NCI-H146 (cell line): Measurements from ENCODE around the gene TIAM2.

Experiments used
- DNase-seq: peaks from one replicate; lab custom pipeline; 2025; lab: John Stamatoyannopoulos, UW

Gene TIAM2

DNA sequence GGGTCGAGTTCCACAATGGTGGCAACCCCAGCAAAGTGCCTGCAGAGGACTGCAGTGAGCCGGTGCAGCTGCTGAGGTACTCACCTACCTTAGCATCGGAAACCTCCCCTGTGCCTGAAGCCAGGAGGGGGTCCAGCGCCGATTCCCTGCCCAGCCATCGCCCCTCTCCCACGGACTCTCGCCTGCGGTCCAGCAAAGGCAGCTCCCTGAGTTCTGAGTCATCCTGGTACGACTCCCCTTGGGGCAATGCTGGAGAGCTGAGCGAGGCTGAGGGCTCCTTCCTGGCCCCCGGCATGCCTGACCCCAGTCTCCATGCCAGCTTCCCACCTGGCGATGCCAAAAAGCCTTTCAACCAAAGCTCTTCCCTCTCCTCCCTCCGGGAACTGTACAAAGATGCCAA is 134.6 kb downstream of the TIAM2 start:
- no peak for DNase-seq

DNA sequence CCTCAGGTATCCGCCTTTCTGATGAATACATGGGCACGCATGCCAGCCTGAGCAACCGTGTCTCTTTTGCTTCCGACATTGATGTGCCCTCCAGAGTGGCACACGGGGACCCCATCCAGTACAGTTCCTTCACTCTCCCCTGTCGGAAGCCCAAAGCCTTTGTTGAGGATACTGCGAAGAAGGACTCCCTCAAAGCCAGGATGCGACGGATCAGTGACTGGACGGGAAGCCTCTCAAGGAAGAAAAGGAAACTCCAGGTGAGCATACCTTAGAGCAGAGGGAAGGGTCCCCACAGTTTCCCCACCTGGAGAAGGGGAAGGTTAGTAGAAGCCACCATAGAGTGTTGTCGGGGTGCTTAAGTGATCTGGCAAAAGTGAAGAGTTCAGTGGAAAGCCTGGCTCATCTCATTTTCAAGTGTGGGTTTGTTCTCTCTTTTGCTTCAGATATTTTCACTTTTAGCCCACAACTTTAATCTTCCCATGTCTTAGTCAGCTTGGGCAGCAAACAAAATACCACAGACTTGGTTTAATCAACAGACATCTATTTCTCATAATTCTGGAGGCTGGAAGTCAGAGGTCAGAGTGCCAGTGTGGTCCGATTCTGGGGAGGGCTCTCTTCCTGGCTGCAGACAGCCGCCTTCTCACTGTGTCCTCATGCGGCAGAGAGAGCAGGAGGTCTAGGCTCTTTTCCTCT is 135.2 kb downstream of the TIAM2 start:
- no peak for DNase-seq

DNA sequence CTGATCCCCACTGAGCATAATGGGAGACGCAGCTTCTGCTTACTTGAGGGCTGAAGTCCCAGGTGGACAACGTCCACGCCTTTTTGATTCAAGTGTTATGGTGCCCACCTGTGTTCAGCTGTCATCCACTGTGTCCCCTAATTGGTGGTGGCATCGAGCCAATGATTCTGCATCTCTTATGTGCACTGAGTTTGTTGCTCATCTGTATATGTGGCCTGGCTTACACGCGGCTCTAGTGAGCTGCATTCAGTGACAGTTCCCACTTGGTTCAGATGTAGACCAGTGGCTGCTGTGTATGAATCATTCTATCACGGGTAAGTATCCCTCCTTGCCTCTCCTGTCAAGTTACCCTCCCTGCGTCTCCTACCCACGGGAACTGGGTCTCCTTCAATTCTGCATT is 137.5 kb downstream of the TIAM2 start:
- DNase-seq, result peak; percentile 75

DNA sequence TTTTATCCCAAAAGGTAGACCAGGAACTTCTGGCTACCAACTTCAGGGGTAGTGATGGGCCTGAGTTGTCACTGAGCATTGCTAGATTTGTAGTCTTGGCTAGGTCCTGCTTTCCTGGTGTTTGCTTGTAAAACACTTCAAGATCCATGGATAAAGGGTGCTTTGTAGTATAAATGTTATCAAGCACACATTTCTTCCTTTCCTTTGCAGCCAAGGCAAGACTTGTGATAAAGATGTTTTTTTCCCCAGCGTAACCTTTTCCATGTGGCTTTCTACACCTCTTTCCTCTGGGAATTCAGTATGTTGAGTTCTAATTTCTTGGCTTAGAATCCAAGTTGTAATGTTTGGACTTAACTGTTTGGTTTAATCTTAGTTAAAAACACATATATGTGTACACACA is 145.9 kb downstream of the TIAM2 start:
- DNase-seq, result no peak

DNA sequence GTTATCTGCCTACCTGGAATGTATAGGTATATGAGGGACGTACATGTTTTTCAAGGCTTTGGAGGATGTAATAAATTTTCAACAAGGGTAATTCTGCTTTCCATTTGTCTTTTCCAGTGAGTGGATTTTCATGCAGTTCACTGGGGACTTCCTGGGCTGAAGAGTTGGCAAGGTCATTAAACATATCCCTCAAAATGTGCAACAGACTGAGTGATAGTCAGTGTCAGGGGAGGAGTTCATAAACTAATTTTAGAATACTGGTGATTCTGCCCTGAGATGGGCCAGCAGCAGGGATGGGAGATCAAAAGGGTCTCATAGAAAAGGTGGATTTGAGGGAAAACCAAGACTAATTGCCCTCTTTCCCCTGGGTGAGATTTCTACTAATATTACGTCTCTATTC is 146.4 kb downstream of the TIAM2 start:
- no peak for DNase-seq

DNA sequence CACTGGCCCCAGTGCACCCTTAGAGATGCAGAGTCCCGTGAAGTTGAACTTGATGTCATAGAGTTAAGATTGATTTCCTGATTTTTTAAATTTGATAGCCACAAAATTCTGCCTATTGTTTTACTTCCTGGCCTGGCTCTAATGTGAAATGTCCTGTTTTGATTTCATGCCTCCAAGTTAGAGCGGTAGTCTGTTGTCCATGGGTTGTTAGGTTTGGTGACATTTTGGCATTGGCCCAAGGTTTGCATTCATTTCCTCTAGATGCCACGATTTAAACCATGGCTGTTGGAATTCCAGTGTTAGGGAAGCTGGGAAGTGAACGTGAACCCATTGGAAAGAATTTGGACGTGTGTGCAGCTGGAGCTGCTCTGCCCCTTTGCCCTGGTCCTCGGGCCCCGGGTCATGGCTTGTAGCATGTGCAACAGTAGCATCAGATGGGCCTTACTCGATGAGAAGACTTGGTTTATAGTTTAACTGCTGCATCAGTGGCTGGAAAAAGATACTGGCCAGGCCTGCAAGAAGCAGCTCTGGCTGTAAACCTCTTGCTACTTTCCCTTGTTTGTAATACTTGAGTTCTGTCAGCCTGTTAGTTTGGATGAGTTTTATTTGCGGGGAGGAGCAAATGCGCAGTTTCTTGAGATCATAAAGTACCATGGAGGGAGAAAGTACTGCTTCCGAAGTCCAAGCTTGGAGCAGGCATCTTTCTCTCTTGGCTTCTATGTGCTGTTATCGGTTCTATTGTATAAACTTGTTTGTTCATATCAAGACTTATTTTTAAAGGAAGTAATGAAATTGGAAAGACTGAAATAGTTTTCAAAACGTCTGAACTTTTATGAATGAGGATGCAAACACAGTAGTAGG is 147.3 kb downstream of the TIAM2 start:
- DNase-seq, result no peak

DNA sequence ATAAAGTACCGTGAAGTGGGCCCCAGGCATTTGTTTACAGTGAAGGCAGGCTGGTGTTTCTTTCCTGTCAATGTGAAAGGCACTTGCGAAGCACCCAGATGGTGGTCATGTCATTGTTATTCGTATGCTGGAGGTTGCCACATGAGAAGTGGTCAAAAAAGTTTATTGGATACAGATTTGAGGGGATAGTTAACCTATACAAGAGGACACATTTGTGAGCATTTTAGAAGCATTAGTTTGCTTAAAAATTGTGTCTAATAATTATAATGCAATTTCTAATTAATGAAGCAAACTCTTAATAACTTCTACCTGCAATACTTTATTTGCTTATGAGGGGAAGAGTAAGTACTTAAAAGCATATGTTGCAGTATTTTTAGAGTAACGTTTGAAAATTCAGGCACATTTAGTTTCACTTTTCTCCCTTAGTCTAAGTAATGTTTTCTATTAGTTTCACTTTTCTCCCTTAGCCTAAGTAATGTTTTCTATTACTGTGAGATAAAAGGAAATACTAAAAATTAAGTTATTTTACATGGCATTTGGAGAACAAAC is 148.0 kb downstream of the TIAM2 start:
- no peak for DNase-seq

DNA sequence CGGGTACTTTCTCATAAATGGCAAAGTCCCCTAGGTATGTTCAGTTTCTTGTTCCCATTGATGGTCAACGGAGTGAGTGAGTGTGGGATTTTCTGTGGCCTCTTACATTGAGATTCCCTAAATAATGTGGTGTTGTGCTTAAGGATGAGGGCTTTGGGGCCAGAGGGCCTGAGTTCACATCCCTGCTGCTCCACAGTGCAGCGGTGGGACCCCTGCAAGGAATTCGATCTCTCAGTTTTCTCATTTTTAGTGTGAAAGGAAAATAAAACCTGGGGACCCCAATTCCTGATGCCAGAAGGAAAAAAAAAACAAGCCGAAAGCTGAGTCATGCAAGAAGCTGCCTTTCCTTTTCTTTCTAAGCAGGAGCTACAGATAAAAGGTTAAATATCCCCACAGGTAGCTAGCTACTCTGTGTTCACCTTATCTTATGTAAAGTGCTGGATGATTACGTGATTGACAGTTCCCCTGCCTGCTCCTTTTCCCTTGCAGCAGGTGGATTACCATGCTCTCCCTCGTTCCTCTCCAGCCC is 148.5 kb downstream of the TIAM2 start:
- DNase-seq, result no peak

DNA sequence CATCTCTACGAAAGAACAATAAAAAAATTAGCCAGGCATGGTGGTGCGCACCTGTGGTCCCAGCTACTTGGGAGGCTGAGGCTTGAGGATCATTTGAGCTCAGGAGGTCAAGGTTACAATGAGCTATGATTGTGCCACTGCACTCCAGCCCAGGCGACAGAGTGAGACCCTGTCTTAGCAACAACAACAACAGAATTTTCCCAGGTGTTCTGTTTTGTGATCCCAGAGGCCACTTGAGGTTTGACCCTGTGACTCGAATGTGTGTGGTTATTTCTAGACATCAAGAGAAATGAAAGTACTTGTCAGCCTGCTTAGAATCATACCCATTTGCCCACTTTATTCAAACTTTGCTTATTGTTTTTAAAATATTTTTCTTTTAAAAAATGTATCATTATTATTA is 151.1 kb downstream of the TIAM2 start:
- DNase-seq, result no peak

DNA sequence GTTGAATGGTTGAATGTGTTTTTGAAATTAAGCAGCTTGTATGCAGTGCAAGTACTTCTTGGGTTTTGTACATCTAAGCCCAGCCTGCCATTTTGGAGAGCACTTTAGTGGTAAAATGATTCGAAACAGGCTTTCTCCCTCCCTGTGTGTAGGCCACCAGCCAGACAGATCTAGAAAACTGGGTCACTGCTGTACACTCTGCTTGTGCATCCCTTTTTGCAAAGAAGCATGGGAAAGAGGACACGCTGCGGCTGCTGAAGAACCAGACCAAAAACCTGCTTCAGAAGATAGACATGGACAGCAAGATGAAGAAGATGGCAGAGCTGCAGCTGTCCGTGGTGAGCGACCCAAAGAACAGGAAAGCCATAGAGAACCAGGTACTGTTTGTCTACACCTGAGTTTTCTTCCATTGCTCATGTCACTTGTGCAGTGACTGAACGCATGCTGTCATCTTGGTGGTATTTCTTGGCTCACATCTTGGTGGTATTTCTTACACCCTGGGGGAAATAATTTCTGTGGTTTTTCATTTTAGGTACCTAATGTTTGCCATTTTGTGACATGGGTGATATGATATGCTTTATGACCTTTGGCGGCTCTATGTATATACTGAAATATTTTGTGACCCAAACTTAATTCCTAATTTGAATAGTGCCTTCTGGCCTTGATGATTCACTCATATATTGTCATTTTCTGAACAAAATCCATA is 153.0 kb downstream of the TIAM2 start:
- DNase-seq, result no peak

DNA sequence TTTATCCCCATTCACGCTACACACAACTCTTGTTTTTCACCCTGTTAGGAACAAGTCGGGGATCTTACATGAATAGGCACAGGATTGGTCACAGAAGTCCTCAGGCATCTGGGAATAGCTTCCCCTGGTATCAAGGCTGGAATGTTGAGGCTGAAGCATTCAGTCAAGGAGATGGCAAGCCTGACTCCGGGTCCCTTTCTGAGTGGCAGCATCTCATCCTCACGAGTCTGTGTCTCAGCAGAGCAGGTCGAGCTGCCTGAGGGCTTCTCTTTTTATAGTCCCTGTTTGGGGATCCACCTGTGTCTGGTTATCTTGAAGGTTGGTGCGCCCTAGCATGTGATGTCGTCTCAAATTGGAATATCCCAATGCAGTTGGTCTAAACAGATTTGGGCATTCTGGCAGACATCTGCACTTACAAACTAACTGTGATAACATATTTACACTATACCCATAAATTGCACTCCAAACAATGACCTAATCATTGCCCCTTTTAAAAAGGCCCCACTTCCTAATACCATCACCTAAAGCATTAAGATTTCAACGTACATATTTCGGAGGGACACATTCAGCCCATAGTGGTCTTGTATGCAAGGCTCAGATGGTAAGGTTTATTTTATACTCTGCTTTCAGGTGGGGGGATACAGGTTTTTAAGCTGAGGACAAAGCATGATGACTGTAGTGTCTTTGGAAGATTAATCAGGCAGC is 156.0 kb downstream of the TIAM2 start:
- DNase-seq, result no peak

DNA sequence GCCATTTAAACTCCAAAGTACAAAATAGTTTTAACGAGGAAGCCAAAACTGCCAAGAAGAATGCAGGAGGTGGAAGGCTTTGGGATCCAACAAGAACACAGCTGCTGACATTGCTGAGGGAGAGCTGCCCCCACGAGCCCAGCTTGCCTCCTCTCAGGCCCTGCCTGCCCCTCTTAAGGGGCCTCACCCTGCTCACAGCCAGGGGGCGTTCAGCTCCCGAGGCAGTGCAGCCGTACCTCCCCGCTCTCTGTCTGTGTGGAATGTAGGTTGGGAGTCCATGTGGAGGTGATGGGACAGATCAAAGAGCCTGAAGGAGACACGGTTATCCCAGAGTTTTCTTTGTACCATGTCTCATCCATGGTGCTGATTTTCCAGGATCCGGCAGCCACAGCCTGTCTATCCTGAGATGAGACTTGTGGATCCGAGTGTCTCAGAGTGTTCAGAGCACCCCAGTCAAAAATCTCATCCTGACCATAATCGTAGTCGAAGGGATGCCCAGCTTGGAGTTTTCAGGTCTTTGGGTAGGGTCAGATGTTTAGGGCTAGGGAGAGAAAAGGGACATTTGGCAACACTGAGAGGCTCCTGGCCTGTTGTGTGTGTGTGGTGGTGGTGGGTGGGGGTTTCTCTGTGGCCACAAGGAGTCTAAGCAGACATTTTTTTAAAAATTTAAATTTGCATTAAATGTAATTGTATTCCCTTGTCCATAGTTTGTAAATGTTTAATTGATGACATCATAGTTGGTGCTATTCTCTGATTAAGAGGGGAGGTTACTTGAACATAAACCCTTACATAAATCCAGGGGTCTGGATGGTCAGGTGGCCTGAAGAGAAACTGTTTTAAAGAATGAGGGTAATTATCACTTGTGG is 157.3 kb downstream of the TIAM2 start:
- no peak for DNase-seq

DNA sequence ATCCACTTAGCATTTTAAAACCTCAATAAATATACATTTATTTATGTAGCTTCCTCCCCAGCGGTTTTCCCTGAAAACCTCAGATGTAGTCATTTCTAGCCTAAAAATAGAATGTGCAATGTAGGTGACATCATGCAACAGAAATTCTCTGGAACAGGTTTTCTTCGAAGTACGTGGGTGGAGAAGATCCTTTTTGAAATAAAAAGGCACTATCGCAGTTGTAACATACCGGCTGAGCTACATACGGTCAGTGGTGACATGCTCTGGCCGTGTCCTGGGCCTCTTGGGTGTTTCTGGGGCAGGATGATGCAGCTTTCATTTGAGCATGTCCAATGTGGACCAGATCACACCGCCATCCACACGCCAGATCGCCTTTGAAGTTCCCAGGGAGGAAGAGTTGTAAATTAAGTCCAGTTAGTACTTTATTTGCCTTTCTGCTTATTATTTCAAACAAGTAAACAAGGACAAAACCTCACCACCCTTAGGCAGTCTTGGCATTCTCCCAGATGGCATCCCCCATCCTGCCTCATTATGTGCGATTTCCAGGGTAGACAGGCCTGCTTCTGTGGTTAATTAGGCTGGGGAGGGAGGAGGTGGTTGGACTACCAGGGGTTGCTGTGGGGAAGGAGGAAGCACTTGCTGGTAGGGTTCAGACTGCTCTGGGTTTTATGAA is 159.2 kb downstream of the TIAM2 start:
- DNase-seq, result peak; percentile 70

DNA sequence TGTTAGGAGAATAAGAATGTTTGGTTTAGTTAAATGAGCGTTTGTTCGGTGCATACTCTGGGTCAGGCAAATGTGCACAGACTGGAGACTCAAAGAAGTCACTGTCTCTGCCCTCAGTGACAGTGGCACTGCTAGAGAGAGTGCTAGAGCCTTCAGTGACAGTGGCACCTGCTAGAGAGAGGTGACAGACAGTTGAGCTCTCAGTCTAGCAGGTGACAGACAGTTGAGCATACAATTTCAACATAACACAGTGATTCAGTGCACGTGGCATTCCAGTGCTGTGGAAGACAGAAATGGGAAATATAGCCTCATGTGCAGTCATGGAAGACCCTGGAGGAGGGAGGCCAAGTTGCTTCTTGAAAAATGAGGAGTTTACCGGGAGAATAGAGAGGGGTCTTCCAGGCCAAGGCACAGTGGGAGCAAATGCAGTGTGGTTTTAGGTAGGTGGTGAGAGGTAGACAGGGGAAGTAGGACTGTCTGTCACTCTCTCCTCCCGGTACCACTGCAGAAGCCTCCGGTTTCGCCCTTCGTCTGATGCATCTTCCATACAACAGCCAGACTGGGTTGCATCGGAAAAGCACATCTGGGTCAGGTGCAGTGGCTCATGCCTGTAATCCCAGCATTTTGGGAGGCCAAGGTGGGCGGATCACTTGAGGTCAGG is 160.8 kb downstream of the TIAM2 start:
- no peak for DNase-seq

DNA sequence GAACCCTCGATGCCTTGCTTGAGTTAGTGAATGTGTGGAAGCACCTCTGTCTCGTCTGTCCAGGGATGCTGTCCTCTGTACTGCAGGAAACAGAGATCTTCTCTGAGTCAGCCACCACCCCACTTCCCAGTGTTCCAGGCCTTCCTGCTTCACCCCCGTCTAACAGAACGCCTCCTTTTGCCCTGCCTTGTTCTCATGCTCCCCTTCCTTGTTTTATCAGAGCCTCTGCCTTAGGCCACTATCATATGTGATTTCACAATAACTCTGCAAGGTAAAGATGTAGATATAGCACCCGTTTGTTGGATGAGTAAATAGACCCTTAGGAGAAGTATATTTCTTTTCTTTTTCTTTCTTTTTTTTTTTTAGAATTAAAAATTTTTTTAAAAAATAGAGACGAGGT is 162.0 kb downstream of the TIAM2 start:
- no peak for DNase-seq

DNA sequence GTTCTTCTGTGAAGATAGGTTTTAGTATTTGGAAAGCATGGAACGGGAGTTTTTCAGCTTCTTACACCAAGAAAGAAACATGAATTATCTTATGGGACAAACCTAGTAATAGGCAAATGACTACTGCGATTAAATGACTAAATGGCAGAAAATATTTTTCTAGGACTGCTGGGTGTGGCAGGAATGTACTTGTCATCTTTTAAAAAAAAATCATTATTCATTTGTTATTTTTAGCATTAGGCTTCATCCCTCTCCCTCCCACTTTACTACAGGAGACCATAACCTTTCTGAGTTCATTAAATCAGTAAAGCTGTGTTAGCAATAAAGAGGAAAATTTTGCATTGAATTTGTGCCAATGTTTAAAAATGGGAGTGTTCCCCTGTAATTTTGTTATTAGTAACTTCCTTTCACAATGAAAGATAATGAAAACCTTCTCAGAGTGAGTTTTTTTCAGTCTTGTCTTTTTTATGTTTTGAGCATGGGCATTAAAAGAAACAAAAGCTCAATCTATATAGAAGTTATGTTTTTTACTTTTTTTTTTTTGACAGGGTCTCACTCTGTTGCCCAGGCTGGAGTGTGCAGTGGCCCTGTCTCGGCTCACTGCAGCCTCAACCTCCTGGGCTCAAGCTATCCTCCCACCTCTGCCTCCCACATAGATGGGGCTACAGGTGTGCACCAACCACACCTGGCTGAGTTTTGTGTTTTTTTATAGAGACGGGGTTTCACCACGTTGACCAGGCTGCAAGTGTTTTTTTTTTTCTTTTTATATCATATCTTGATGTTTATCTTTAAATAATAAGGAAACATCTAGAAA is 163.1 kb downstream of the TIAM2 start:
- DNase-seq, result no peak

DNA sequence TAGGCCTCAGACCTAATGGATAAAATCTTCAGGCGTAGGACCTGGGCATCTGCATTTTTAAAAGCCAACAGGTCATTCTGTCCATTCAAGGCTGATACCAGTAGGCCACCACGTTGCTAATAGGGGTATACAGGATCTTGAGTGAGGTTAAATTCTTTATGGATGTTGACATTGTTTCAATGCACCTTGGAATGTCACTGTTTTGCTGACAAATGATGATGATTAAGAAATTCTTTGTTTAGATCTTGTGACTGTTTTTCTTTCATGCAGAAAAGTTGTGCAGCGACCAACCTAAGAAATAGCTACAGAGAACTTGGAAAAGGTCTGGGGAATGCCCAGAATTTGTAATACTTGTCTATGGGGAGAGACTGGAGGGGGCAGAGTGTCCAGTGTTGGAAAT is 167.6 kb downstream of the TIAM2 start:
- no peak for DNase-seq

DNA sequence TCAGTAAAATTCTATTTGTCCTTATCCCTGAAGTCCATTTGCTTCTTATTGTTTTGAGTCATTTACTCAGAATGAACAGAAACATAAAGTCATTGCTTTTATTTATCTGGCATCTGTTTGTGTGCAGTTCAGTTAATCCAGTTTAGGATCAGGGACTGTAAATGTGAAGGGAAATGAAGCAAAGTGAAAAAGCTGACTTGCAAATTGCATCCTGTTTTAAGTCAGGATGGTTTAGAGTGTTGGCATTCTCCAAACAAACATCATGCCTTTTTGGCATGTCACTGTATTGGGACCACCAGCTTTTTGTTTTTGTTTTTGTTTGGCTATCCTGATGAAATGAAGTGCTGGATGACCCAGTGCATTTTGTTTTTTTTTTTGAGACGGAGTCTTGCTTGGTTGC is 168.5 kb downstream of the TIAM2 start:
- no peak for DNase-seq
